Neural progenitor cell (in vitro differentiated cells): ENCODE data around the gene ALDH6A1.

ENCODE experiments used
- EZH2 ChIP-seq: fragments of 200-600 bp; sonication (generic); IDR thresholded peaks from 2 replicates; pipeline ENCODE4 v1.6.1; 2017; ENCODE audit warnings: antibody characterized with exemption, mild to moderate bottlenecking, moderate library complexity
- EZH2phosphoT487 ChIP-seq: fragments of 200-600 bp; sonication (generic); IDR thresholded peaks from 2 replicates; pipeline ENCODE4 v1.6.1; 2017; ENCODE audit warnings: antibody characterized with exemption
- TF ChIP-seq, protein P1 (sequence below): fragments of 200-600 bp; sonication (generic); IDR thresholded peaks from 2 replicates; pipeline ENCODE4 v1.5.1; 2017; ENCODE audit warnings: antibody characterized with exemption, mild to moderate bottlenecking

GRCh38 chr14:74035556-74035955 is 48.7 kb downstream of the ALDH6A1 start:
- TF ChIP-seq, protein P1, sequence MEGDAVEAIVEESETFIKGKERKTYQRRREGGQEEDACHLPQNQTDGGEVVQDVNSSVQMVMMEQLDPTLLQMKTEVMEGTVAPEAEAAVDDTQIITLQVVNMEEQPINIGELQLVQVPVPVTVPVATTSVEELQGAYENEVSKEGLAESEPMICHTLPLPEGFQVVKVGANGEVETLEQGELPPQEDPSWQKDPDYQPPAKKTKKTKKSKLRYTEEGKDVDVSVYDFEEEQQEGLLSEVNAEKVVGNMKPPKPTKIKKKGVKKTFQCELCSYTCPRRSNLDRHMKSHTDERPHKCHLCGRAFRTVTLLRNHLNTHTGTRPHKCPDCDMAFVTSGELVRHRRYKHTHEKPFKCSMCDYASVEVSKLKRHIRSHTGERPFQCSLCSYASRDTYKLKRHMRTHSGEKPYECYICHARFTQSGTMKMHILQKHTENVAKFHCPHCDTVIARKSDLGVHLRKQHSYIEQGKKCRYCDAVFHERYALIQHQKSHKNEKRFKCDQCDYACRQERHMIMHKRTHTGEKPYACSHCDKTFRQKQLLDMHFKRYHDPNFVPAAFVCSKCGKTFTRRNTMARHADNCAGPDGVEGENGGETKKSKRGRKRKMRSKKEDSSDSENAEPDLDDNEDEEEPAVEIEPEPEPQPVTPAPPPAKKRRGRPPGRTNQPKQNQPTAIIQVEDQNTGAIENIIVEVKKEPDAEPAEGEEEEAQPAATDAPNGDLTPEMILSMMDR = no peak
- TF ChIP-seq EZH2 (no peak), EZH2phosphoT487 (no peak)
